Pulmonary artery endothelial cell (primary cell): Measurements from ENCODE around the gene RBBP4. TPM values are rescaled to one million over a fixed set of nuclear protein-coding genes. Genes with fewer than 3 reads are reported as not detected.

Experiments used
- DNase-seq: peaks from one replicate; pipeline ENCODE4 v3.0.0-alpha.2; 2011; ENCODE audit warnings: low read depth, low spot score
- total RNA-seq: library from RNA; depleted of rRNA; stranded (reverse); fragments of >200 nt; gene quantifications from 2 replicates; pipeline ENCODE4 v1.2.3, GENCODE V29; 2014

The RBBP4 gene
- total RNA-seq, 1 donor from 2014 or later: 176 TPM

DNA sequence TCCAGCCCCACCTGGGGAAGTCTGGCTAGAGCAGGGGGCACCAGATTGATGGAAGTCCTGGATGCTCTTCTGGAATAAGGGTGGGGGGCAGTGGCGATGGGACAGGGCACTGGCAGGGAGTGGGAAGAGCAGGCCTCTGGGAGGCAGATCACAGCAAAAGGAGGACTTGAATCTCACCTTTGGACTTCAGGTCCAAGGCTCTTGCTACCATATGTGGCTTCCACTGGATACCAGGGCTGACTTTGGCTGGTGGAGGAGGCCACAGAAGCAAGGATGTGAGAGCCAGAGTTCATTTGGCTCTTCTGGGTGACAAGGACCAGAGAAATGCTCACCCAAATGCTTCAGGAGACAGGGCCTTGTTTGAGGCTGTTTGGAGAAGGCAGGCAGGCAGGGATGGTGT, 67.5 kb downstream of the RBBP4 start:
- no peak for DNase-seq

DNA sequence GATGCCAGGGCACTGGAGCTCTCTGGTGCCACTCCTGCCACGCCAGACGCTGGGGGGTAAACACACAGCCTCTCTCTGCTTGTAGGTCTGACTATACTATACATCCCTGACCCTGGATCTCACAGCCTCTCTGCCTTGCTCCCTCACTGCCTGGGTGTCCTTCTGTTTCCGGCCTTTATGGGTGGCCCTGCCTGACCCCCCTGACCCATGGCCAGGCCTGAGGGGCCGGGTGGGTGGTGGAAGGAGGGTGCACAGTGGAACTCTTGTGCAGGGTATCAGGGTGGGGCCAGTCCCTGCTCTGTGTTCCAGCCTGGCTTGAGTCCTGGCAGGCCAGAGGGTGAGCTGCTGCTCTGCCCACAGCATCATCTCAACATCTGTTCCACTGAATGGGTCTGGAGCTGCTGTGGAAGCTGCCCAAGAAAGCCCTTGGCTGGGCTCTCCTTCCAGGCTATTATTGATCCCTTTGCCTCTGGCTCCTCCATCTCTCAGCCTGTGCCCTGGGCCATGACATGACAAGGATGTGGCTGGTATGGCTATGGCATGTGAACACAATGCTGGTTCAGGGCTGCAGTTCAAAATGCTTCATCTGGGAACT, 68.8 kb downstream of the RBBP4 start:
- no peak for DNase-seq

DNA sequence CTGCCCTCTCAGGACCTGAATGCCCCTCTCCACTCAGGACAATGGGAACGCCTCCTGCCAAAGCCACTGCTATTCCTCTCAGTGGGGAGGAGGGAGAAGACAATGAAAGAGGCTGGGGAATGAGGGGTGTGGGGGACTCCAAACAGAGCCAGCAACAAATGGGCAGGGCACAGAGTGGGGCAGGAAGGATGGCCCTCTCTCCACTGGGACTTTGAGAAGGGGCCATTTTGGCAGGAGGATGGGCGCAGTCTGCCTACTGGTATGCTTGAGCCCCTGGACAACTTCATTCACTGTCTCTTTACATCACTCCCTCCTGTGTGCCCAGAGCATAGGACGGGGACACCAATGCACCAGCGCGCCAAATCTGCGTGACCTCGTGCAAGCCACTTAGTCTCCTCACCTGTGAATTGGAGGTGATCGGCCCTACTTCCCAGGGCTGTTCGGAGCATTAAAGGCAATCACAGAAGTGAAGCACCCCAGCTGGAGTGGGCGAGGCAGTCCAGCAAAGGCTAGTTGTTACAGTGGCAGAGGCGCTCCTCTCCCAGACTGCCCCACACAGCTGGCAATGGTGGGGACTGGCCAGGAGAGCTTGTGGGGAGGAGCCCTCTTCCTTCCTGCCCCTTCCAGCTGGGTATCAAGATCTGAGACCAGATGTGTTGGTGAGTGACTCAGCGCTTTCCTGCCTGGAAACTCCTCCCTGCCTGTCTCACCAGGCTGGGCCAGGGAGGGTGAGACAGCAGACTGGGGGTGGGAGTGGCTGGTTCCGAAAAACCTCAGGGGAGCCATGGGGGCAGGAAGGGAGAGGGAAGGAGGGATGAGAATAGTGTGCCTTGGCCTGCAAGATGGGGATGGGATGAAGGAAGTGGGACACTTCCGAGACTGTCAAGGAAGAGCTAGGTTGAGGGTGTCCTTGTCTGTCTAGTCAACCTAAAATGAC, 73.9 kb downstream of the RBBP4 start:
- peak; percentile 66 for DNase-seq

DNA sequence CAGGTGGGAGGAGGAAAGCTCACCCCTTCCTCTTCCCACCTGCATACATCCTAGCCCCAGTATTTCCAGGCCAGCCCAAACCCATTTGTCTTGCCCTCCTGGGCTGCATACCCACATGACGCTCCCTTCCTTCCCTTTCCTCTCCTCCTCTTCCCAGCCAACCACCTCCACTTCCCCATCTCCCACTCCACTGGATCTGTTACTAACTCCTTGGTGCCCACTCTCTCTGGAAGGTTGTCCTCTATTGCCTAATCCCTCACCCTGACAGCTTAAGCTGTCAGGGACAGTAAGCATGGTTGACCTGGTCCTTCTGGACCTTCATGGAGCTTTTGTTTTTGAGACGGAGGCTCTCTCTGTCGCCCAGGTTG, 74.6 kb downstream of the RBBP4 start:
- no peak for DNase-seq

DNA sequence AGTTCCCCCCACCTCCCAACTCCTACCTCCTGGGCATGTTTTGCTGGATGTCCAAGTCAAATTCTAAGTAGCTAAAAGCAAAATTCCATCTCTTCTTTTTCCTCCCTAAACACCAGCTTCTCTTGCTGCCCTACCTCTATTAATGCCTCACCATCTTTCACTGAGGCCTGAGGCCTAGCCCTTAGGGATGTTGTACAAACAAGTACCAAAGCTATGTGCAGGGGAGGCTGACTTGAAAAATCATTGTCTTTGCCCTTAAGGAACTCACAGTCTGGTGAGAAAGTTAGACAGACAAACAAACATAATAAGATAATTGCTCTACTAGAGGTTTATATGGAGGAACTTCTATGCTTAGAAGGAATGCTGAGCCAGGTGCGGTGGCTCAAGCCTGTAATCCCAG, 76.9 kb downstream of the RBBP4 start:
- DNase-seq: no peak

DNA sequence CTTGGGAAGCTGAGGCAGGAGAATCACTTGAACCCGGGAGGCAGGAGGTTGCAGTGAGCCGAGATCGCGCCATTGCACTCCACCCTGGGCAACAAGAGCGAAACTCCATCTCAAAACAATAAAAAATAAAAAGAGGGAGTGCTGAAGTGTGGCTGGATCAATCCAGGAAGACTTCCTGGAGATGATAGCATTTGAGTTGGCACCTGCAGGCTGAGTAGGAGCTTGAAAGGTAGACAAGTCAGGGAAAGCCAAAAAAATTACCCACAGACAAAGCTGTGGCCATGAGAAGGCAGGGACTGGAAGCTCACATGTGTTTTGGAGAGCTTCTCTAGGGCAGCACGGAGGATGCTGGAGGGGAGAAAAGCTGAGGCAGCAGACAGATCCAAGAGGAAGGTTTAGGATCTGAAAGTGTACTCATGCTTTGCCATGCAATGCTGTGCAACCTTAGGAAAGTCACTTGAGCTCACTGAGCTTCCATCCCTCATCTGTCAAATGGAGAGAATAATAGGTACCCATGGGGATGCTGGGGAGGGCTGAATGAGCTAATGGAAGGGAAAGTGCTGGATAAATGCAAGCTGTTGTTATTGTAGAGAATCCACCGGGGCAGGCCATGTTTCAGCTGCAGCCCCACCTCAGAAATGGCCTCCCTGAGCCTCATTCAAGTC, 77.5 kb downstream of the RBBP4 start:
- DNase-seq: no peak

DNA sequence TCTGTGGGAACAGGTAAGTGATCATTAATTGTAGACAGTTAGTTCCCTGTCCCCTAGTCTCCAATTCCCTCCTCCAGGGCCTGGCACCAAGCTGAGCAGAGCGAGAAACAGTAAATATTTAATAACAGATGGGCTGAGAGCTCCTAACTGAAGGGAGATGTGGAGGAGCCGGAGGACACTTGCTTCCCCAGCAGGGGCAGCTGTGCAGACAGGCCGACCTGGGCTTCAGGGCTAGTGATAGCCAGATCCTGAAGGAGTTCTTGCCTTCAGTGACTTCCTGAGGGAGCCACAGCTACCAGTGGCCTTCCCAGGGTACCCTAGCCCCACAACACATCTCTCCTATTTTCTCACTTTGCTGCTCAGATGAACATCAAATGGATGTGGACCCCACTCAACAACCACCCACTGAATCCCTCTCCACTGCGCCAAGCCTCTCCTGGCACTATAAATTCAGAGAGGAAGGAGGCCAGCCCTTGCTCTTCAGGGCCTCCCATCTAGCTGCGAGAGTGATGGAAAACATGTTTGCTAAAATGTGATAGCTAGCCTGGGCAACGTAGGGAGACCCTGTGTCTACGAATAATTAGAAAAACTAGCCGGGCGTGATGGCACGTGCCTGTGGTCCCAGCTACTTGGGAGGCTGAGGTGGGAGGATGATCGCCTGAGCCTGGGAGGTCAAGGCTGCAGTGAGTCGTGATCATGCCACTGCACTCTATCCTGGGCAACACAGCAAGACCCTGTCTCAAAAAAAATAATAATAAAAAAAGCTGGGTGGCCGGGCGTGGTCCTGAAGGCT, 78.4 kb downstream of the RBBP4 start:
- DNase-seq: no peak

DNA sequence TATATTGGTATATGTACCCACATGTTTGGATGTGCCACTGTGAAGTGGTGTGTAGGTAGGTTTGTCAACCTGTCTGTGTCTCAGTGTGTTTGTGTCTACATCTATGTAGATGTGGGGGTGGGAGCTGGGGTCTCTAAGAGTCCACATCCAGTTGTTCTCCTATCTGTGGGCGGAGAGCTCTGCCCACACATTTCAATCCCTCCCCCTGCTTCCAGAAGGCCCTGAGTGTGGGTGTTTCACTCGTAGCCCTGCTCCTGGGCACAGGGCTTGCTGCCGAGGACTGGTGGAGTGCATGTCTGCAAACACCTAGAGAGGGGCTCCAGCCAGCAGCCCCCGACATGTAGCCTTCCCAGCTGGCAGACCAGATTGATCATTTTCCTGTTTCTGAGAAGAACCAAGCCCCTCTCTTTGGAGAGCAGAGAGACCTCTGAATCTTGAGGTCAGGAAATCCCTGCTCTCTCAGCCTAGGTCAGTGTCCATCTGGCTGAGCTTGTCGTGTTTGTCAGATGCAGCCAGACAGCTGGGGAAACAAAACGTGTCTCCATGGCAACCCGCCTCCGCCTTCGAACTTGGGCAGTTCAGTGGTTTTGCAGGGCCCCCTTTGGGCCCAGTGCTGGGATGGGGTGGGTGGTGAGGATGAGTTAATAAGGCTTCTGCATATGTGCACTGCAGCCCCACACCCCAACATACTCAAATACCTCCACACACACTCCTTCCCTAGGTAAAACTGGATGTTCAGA, 82.7 kb downstream of the RBBP4 start:
- no peak for DNase-seq

Other genes with a start within 250 kb of the RBBP4 start
- gene ZBTB8B, start 186.1 kb upstream of the RBBP4 start, total RNA-seq: under 0.01 and 0.07 TPM in 2 replicates
- 6.9 and 10.4 TPM in 2 replicates for gene ZBTB8A, start 111.8 kb upstream of the RBBP4 start, total RNA-seq
- gene ZBTB8OS, start 658 bp upstream of the RBBP4 start, total RNA-seq: 32.1 and 52.7 TPM in 2 replicates
- 11.8 and 12.1 TPM in 2 replicates for gene SYNC, start 51.6 kb downstream of the RBBP4 start, total RNA-seq
- gene YARS1, start 166.2 kb downstream of the RBBP4 start, total RNA-seq: 113 and 144 TPM in 2 replicates
- 18.3 and 34.0 TPM in 2 replicates for gene S100PBP, start 166.4 kb downstream of the RBBP4 start, total RNA-seq
- 0.25 and 0.40 TPM in 2 replicates for gene FNDC5, start 219.7 kb downstream of the RBBP4 start, total RNA-seq
- gene HPCA, start 235.3 kb downstream of the RBBP4 start, total RNA-seq: not detected in 2 replicates